WTC11 (cell line): Measurements from ENCODE around the gene RIPOR3. TPM values are rescaled to one million over a fixed set of nuclear protein-coding genes. Genes with fewer than 3 reads are reported as not detected.

Source experiments
- ATF1 ChIP-seq: sonication (generic); formaldehyde crosslinking; IDR thresholded peaks from 2 replicates; pipeline ENCODE4 v1.8.1; 2023; ENCODE audit warnings: mild to moderate bottlenecking, moderate library complexity, missing genetic modification reagents
- RELA ChIP-seq: sonication (generic); formaldehyde crosslinking; IDR thresholded peaks from 2 replicates; pipeline ENCODE4 v1.8.1; 2022; ENCODE audit warnings: missing genetic modification reagents, mild to moderate bottlenecking, borderline replicate concordance
- ZNF138 ChIP-seq: sonication (generic); formaldehyde crosslinking; conservative IDR thresholded peaks from 2 replicates; pipeline ENCODE4 v1.8.1; 2022; ENCODE audit warnings: mild to moderate bottlenecking, moderate library complexity, missing genetic modification reagents
- microRNA-seq: library from miRNA; unstranded; fragments of <30 nt; microRNA quantifications from one replicate; pipeline ENCODE4 v1.2.0, GENCODE V29; 2022; ENCODE audit warnings: borderline number of aligned reads
- total RNA-seq: library from RNA; stranded (reverse); gene quantifications from 3 replicates; pipeline ENCODE4 v1.2.3, GENCODE V29; 2021
- TF ChIP-seq, protein P1 (sequence below): sonication (generic); formaldehyde crosslinking; IDR thresholded peaks from 2 replicates; pipeline ENCODE4 v1.8.0; 2022; ENCODE audit warnings: mild to moderate bottlenecking, missing genetic modification reagents

The RIPOR3 gene
- total RNA-seq, 1 experiment from 2014 or later: 6.5 TPM

DNA sequence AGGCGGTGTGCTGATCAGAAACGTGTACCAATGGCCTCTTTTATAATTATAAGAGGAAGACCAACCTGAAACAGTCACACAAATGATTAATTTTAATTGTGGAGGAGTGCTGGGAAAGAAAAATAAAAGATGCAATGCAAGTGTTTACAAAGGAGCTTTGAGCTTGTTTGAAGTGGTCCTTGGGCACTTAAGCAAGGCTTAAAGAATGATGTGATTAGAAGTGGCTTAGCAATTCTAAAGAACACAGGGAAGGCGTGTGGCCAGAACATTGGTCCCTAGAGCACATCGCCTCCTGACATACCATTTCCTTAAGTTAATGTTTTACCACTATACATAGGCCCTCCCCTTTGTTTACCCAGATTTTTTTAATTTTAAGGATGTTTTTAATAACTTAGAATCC, 155.0 kb downstream of the RIPOR3 start (continued):
- no peak for TF ChIP-seq RELA (CRISPR knock-in tag)
- TF ChIP-seq, protein P1, sequence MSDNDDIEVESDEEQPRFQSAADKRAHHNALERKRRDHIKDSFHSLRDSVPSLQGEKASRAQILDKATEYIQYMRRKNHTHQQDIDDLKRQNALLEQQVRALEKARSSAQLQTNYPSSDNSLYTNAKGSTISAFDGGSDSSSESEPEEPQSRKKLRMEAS: no peak
- no peak for TF ChIP-seq ATF1 (CRISPR knock-in tag)
- TF ChIP-seq ZNF138 (CRISPR knock-in tag): no peak

Small RNAs within 50 kb of the gene (microRNA-seq; reads per million reads assigned to microRNA genes)
- gene MIR1302-5 (not detected), gene MIR645 (not detected)

Other genes with a start within 250 kb of the RIPOR3 start
- 23.4 to 29.4 TPM (median 25.3 TPM) in 3 replicates for gene PTPN1, start 181.2 kb downstream of the RIPOR3 start, total RNA-seq
- gene PARD6B, start 40.0 kb upstream of the RIPOR3 start, total RNA-seq: 29.6 to 38.0 TPM (median 37.5 TPM) in 3 replicates
- 25.8 to 31.0 TPM (median 29.8 TPM) in 3 replicates for gene BCAS4, start 103.5 kb upstream of the RIPOR3 start, total RNA-seq
- 106 to 116 TPM (median 109 TPM) in 3 replicates for gene ADNP, start 239.9 kb upstream of the RIPOR3 start, total RNA-seq